HepG2 (cell line): Measurements from ENCODE around the gene ADAP2. TPM values are rescaled to one million over a fixed set of nuclear protein-coding genes. Genes with fewer than 3 reads are reported as not detected.

ENCODE experiments used
- ATAC-seq: fragments of 200-7000 bp; cut with Tn5 transposase; 3 replicates; pipeline ENCODE4 v1.9.1; 2020; ENCODE audit warnings: mild to moderate bottlenecking, moderate library complexity
- BruUV-seq: library from RNA; stranded (reverse); fragments of 400-500 nt; replicated peaks from 2 replicates; lab custom pipeline; 2021; lab: Mats Ljungman, UMichigan
- CTCF ChIA-PET: fragments of 300-600 bp; formaldehyde crosslinking; extraction: SDS; loops from one replicate; lab custom pipeline; 2021; ENCODE audit warnings: low total read pairs, inconsistent platforms, low intra/inter-chr PET ratio; lab: Yijun Ruan, JAX
- POLR2A ChIA-PET: fragments of 350-600 bp; sonication (Branson Sonifier 250); formaldehyde crosslinking; loops from one replicate; lab custom pipeline; 2020; ENCODE audit warnings: antibody characterized with exemption, inconsistent platforms; lab: Yijun Ruan, JAX
- DNase-seq: peaks from one replicate; pipeline ENCODE4 v3.0.0-alpha.2; 2015; ENCODE audit warnings: low spot score
- FAIRE-seq: peaks from 3 replicates; lab custom pipeline; 2011; peaks lifted over from hg19 to GRCh38; lab: Jason Lieb, UNC
- H2AFZ ChIP-seq: one replicate; pipeline ENCODE4 v1.6.1; 2011; ENCODE audit warnings: low read length, inconsistent platforms
- H3K27ac ChIP-seq: fragments of 300-600 bp; 3 replicates; pipeline ENCODE4 v1.8.0; 2011; ENCODE audit warnings: mixed run types, mild to moderate bottlenecking, mixed read lengths, low read length, inconsistent platforms; ENCODE audit not compliant: insufficient read depth; ENCODE audit errors: extremely low read length
- H3K27me3 ChIP-seq, 2 experiments: fragments of 200-600 bp in 1 of 2; 2 replicates in 1 of 2; 3 replicates in 1 of 2; pipeline versions ENCODE4 v1.6.0 to v1.8.0; 2011; ENCODE audit warnings: low read length in 2 of 2, mild to moderate bottlenecking in 2 of 2, moderate library complexity in 2 of 2, inconsistent platforms in 1 of 2; ENCODE audit not compliant: insufficient read depth in 2 of 2, control insufficient read depth in 1 of 2
- H3K36me3 ChIP-seq, 2 experiments: fragments of 200-600 bp in 1 of 2; replicated peaks in 1 of 2; 2 replicates in 1 of 2; 3 replicates in 1 of 2; pipeline versions ENCODE4 v1.5.1 to v1.8.0; 2011; ENCODE audit warnings: low read length in 2 of 2, inconsistent platforms in 1 of 2; ENCODE audit not compliant: insufficient read depth in 2 of 2, control insufficient read depth in 1 of 2
- H3K4me1 ChIP-seq: 2 replicates; pipeline ENCODE4 v1.5.1; 2012; ENCODE audit warnings: low read length, inconsistent platforms; ENCODE audit not compliant: insufficient read depth
- H3K4me2 ChIP-seq: 2 replicates; pipeline ENCODE4 v1.6.0; 2011; ENCODE audit warnings: low read depth, low read length, inconsistent platforms
- H3K4me3 ChIP-seq, 3 experiments: fragments of 200-600 bp in 1 of 3; sonication (generic), shearing (Covaris generic) in 1 of 3; replicated peaks in 1 of 3; 2 replicates each; pipeline ENCODE4 v1.5.1; 2011 to 2016; ENCODE audit warnings: low read length in 3 of 3, inconsistent platforms in 2 of 3, low read depth in 2 of 3, mild to moderate bottlenecking in 2 of 3, control low read depth in 1 of 3, mixed read lengths in 1 of 3; ENCODE audit not compliant: insufficient read depth in 1 of 3
- H3K79me2 ChIP-seq: one replicate; pipeline ENCODE4 v1.6.1; 2011; ENCODE audit warnings: low read length, inconsistent platforms; ENCODE audit not compliant: insufficient read depth
- H3K9ac ChIP-seq: 2 replicates; pipeline ENCODE4 v1.6.0; 2011; ENCODE audit warnings: mild to moderate bottlenecking, low read depth, low read length, inconsistent platforms; ENCODE audit not compliant: insufficient read depth
- H3K9me3 ChIP-seq: 2 replicates; pipeline ENCODE4 v1.5.1; 2012; ENCODE audit warnings: mild to moderate bottlenecking, low read length
- H4K20me1 ChIP-seq: 2 replicates; pipeline ENCODE4 v1.6.0; 2011; ENCODE audit warnings: inconsistent platforms, mild to moderate bottlenecking, low read length, moderate library complexity; ENCODE audit not compliant: insufficient read depth
- CENPT ChIP-seq: sonication (generic); formaldehyde crosslinking; IDR thresholded peaks from 2 replicates; pipeline ENCODE4 v1.8.0; 2022; ENCODE audit warnings: low read depth, mild to moderate bottlenecking, moderate library complexity, missing genetic modification reagents
- IKZF4 ChIP-seq: sonication (generic); formaldehyde crosslinking; IDR thresholded peaks from 2 replicates; pipeline ENCODE4 v1.5.1; 2020; ENCODE audit warnings: borderline replicate concordance, mild to moderate bottlenecking, low read depth, missing genetic modification reagents; ENCODE audit errors: not compliant biosample characterization
- ZMYM2 ChIP-seq: sonication (generic); formaldehyde crosslinking; IDR thresholded peaks from 2 replicates; pipeline ENCODE4 v1.8.0; 2022; ENCODE audit warnings: mild to moderate bottlenecking, missing genetic modification reagents
- ZNF275 ChIP-seq: sonication (generic); formaldehyde crosslinking; IDR thresholded peaks from 2 replicates; pipeline ENCODE4 v1.8.0; 2022; ENCODE audit warnings: missing genetic modification reagents, mild to moderate bottlenecking, inconsistent platforms, borderline replicate concordance
- ZNF549 ChIP-seq: sonication (generic); formaldehyde crosslinking; IDR thresholded peaks from 2 replicates; pipeline ENCODE4 v1.5.0; 2020; ENCODE audit warnings: missing genetic modification reagents
- ZNF576 ChIP-seq: sonication (generic); formaldehyde crosslinking; IDR thresholded peaks from 2 replicates; pipeline ENCODE4 v1.4.0; 2020; ENCODE audit warnings: mild to moderate bottlenecking, missing genetic modification reagents
- WGBS: methylation state at CpG from one replicate; pipeline ENCODE4 v1.1.6; 2017; ENCODE audit warnings: low lambda C conversion rate; 5-methylcytosine and 5-hydroxymethylcytosine counted together
- in situ Hi-C: cut with HindIII; loops from 2 replicates; pipeline ENCODE4 v1.10.0; 2017; ENCODE audit warnings: low pct_unique_long_range_greater_than_20kb; ENCODE audit not compliant: extremely low pct_ligation_motif_present
- intact Hi-C: fragments of 100-400 bp; cut with micrococcal nuclease; formaldehyde crosslinking; loops from one replicate; pipeline ENCODE4 v1.10.0; 2022; ENCODE audit not compliant: unreplicated experiment
- polyA plus RNA-seq, 8 experiments: library from polyadenylated mRNA; depleted of rRNA in 3 of 8; stranded (reverse) in 7 of 8; unstranded in 1 of 8; fragments of >200 nt; fragmentation: Illumina TruSeq in 4 of 8; extraction: Trizol in 4 of 8; gene quantifications; 2 replicates each; pipeline versions ENCODE4 v1.2.1 to v1.2.3, GENCODE V29; 2011 to 2016; ENCODE audit warnings: low read depth in 4 of 8, missing spikeins in 1 of 8, mixed read lengths in 1 of 8; ENCODE audit not compliant: insufficient read depth in 1 of 8
- total RNA-seq, 5 experiments: library from RNA; depleted of rRNA; stranded (reverse); fragments of >200 nt; fragmentation: Illumina TruSeq; extraction: Trizol; gene quantifications; 2 replicates each; pipeline ENCODE4 v1.2.3, GENCODE V29; 2016; ENCODE audit warnings: low read depth in 1 of 5
- TF ChIP-seq, protein P1 (sequence below): sonication (generic); formaldehyde crosslinking; IDR thresholded peaks from 2 replicates; pipeline ENCODE4 v1.9.0; 2021; ENCODE audit warnings: missing genetic modification reagents, borderline replicate concordance

Gene ADAP2
- total and polyA plus RNA-seq, 2 of the 13 experiments (the other 11 are each of a cell fraction or from before 2014, with no cell fraction given) = 0.51 to 0.70 TPM

GRCh38 chr17:30897311-30897710 is 24.4 kb upstream of the ADAP2 start:
- intact Hi-C loops = no loop called here
- Histone ChIP-seq H3K4me2 (no peak overlapping the region), H3K79me2 (no peaks in the 10 kb centered on the region), H3K27ac (no peak overlapping the region), H3K4me3 (no peak overlapping the region), H4K20me1 (no peaks in the 10 kb centered on the region; the same call in 1 of the 2 replicates), H3K4me1 (no peaks in the 10 kb centered on the region), H3K27me3 (no peaks in the 10 kb centered on the region; a peak in 1 of 5 replicates), H2AFZ (no peak overlapping the region), H3K9ac (no peak overlapping the region), H3K9me3 (no peaks in the 10 kb centered on the region), H3K36me3 (peaks cover 1 to 32% of the 10 kb centered on the region in 2 experiments; a peak in 4 of 5 replicates)
- CTCF ChIA-PET = no interaction called here
- in situ Hi-C loops = no loop called here
- BruUV-seq = no TSS peak
- DNase-seq = no peak
- FAIRE-seq = no peak
- no peak for ATAC-seq
- POLR2A ChIA-PET = no interaction called here
- TF ChIP-seq CENPT (CRISPR knock-in tag) (no peak), ZNF549 (CRISPR knock-in tag) (no peak), ZNF275 (CRISPR knock-in tag) (no peak), ZNF576 (no peak), ZMYM2 (CRISPR knock-in tag) (no peak), IKZF4 (CRISPR knock-in tag) (no peak)
- TF ChIP-seq, protein P1, sequence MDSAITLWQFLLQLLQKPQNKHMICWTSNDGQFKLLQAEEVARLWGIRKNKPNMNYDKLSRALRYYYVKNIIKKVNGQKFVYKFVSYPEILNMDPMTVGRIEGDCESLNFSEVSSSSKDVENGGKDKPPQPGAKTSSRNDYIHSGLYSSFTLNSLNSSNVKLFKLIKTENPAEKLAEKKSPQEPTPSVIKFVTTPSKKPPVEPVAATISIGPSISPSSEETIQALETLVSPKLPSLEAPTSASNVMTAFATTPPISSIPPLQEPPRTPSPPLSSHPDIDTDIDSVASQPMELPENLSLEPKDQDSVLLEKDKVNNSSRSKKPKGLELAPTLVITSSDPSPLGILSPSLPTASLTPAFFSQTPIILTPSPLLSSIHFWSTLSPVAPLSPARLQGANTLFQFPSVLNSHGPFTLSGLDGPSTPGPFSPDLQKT (CRISPR knock-in tag) = no peak
- 93% methylated on average over 5 of the region's 5 CpGs for WGBS
